Endodermal cell (in vitro differentiated cells): ENCODE results near the gene PHYH. TPM values are rescaled to one million over a fixed set of nuclear protein-coding genes. Genes with fewer than 3 reads are reported as not detected.

Experiments
- DNase-seq: peaks from one replicate; pipeline ENCODE4 v3.0.0-alpha.2; 2017
- H3K27ac ChIP-seq: 2 replicates; pipeline ENCODE4 v1.5.1; 2013; ENCODE audit warnings: mild to moderate bottlenecking, low read depth, low read length, moderate library complexity
- H3K27me3 ChIP-seq: 2 replicates; pipeline ENCODE4 v1.6.1; 2013; ENCODE audit warnings: mild to moderate bottlenecking, low read length, moderate library complexity; ENCODE audit not compliant: insufficient read depth, control insufficient read depth, poor library complexity, severe bottlenecking
- H3K36me3 ChIP-seq: 2 replicates; pipeline ENCODE4 v1.7.0; 2013; ENCODE audit warnings: mild to moderate bottlenecking, low read length, moderate library complexity; ENCODE audit not compliant: control insufficient read depth, insufficient read depth
- H3K4me1 ChIP-seq: one replicate; pipeline ENCODE4 v1.7.0; 2013; ENCODE audit warnings: low read length; ENCODE audit not compliant: control insufficient read depth, insufficient read depth
- H3K4me3 ChIP-seq: 2 replicates; pipeline ENCODE4 v1.5.1; 2013; ENCODE audit warnings: mild to moderate bottlenecking, low read length, moderate library complexity
- H3K9ac ChIP-seq: 2 replicates; pipeline ENCODE4 v1.6.1; 2013; ENCODE audit warnings: mild to moderate bottlenecking, low read length, moderate library complexity; ENCODE audit not compliant: poor library complexity, severe bottlenecking; ENCODE audit errors: extremely low read depth
- H3K9me3 ChIP-seq: 2 replicates; pipeline ENCODE4 v1.6.1; 2013; ENCODE audit warnings: mild to moderate bottlenecking, low read length, moderate library complexity; ENCODE audit not compliant: control insufficient read depth
- H3K27ac Mint-ChIP-seq: 2 replicates; pipeline ENCODE4 v1.8.0; 2020; ENCODE audit warnings: mixed read lengths
- H3K27me3 Mint-ChIP-seq: 2 replicates; pipeline ENCODE4 v1.8.0; 2021; ENCODE audit warnings: mild to moderate bottlenecking, mixed read lengths; ENCODE audit not compliant: insufficient read depth
- H3K36me3 Mint-ChIP-seq: 2 replicates; pipeline ENCODE4 v1.8.0; 2020; ENCODE audit warnings: low read depth, mixed read lengths
- H3K4me1 Mint-ChIP-seq: 2 replicates; pipeline ENCODE4 v1.8.0; 2020; ENCODE audit warnings: mixed read lengths
- H3K4me3 Mint-ChIP-seq: 2 replicates; pipeline ENCODE4 v1.8.0; 2020; ENCODE audit warnings: mild to moderate bottlenecking, moderate library complexity, mixed read lengths
- H3K9me3 Mint-ChIP-seq: 2 replicates; pipeline ENCODE4 v1.8.0; 2020; ENCODE audit warnings: mild to moderate bottlenecking, mixed read lengths
- WGBS, 2 experiments: methylation state at CpG; one replicate each; pipeline versions ENCODE4 v1.1.5 to v1.1.7; 2013; ENCODE audit warnings: missing lambda C conversion rate in 2 of 2, mixed read lengths in 1 of 2; ENCODE audit not compliant: insufficient coverage in 1 of 2, insufficient read length in 1 of 2; 5-methylcytosine and 5-hydroxymethylcytosine counted together
- total RNA-seq, 2 donors: library from RNA; stranded (reverse); fragmentation: NEBNext Ultra II Directional in 1 of 2; extraction: Animal tissue kit (Norgen Biotek cat#: 25700) in 1 of 2; gene quantifications; 2 replicates in 1 of 2; 3 replicates in 1 of 2; pipeline ENCODE4 v1.2.1, GENCODE V29; 2021
- TF ChIP-seq, protein P1 (sequence below): fragments of 200-600 bp; sonication (generic); conservative IDR thresholded peaks from 2 replicates; pipeline ENCODE4 v1.5.0; 2021; ENCODE audit warnings: antibody characterized with exemption, mild to moderate bottlenecking

PHYH gene
- total RNA-seq, 2 donors from 2014 or later = 17.2 to 37.9 TPM

DNA sequence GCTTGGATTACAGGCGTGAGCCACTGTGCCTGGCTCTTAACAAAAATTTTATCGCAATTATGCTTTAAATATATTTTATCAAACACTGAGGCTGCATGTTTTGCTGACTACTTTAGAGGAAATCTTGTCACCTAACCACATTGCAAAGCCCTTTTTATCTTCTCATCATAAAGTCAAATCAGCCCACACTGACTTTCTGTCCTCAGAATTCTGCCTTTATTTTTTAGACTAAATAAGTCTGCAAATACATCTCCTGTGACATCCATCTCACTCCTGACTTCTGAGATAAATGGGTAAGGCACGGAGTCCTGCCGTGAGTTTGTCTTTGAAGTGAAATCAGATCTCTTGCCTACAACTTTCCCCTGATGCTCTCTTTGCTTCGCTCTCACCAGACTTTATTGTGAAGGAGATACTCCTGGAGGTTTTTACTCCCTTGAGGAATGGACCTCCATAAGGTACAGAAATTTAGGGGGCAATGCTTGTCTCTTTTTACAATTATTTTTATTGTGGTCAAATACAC is 42.2 kb downstream of the PHYH start:
- no peaks in the 10 kb centered on the region for H3K36me3 Mint-ChIP-seq
- no peaks in the 10 kb centered on the region for H3K4me1 Mint-ChIP-seq
- Histone ChIP-seq H3K4me3 (no peak overlapping the region), H3K9me3 (no peaks in the 10 kb centered on the region), H3K4me1 (no peaks in the 10 kb centered on the region), H3K27me3 (no peaks in the 10 kb centered on the region), H3K27ac (no peak overlapping the region), H3K9ac (no peak overlapping the region), H3K36me3 (no peaks in the 10 kb centered on the region)
- TF ChIP-seq, protein P1, sequence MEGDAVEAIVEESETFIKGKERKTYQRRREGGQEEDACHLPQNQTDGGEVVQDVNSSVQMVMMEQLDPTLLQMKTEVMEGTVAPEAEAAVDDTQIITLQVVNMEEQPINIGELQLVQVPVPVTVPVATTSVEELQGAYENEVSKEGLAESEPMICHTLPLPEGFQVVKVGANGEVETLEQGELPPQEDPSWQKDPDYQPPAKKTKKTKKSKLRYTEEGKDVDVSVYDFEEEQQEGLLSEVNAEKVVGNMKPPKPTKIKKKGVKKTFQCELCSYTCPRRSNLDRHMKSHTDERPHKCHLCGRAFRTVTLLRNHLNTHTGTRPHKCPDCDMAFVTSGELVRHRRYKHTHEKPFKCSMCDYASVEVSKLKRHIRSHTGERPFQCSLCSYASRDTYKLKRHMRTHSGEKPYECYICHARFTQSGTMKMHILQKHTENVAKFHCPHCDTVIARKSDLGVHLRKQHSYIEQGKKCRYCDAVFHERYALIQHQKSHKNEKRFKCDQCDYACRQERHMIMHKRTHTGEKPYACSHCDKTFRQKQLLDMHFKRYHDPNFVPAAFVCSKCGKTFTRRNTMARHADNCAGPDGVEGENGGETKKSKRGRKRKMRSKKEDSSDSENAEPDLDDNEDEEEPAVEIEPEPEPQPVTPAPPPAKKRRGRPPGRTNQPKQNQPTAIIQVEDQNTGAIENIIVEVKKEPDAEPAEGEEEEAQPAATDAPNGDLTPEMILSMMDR = no peak
- 80 to 88% methylated on average over 3 to 5 of the region's 5 CpGs for WGBS, 2 experiments
- peaks cover 10% of the 10 kb centered on the region for H3K9me3 Mint-ChIP-seq
- no peak overlapping the region for H3K27ac Mint-ChIP-seq
- H3K4me3 Mint-ChIP-seq = no peak overlapping the region
- DNase-seq = no peak
- peaks cover 3% of the 10 kb centered on the region for H3K27me3 Mint-ChIP-seq

DNA sequence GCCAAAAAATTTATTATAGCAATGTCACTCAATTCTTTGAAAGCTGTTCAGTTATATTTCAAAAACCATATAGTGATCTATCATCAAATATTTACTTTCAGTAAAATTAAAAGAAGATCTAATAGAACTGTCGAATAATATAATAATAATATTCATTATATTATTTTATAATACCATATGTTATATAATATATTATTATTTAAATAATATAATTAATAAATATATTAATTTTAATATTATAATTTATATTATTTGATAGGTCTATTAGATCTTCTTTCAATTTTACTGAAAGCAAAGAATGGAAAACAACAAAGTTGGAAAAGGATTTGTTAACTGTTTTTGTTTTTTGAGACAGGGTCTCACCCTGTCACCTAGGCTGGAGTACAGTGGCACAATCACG is 43.2 kb downstream of the PHYH start:
- H3K4me3 Mint-ChIP-seq = no peak overlapping the region
- no peaks in the 10 kb centered on the region for H3K27me3 Mint-ChIP-seq
- Histone ChIP-seq H3K27me3 (no peaks in the 10 kb centered on the region), H3K36me3 (no peaks in the 10 kb centered on the region), H3K4me1 (no peaks in the 10 kb centered on the region), H3K27ac (no peak overlapping the region), H3K9me3 (no peaks in the 10 kb centered on the region), H3K9ac (no peak overlapping the region), H3K4me3 (no peak overlapping the region)
- no peak for DNase-seq
- 95 to 100% methylated on average over 1 of the region's 2 CpGs for WGBS, 2 experiments
- peaks cover 10% of the 10 kb centered on the region for H3K9me3 Mint-ChIP-seq
- TF ChIP-seq, protein P1 = no peak
- H3K4me1 Mint-ChIP-seq = no peaks in the 10 kb centered on the region
- H3K27ac Mint-ChIP-seq = no peak overlapping the region
- H3K36me3 Mint-ChIP-seq = no peaks in the 10 kb centered on the region

DNA sequence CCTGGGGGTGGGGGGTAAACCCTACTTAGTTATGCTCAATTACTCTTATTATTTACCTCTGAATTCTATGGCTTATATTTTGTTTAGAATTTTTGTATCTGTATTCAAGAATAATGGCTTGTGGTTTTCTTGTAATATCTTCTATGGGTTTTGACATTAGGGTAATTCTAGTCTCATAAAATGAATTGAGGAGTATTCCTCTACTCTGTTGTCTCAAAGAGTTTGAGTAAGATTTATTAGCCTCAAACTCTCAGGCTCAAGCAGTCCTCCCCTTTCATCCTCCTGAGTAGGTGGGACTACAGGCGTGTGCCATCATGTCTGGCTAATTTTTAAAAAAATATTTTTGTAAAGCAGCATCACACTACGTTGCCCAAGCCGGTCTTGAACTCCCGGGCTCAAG is 46.1 kb downstream of the PHYH start:
- Mint-ChIP-seq H3K4me1 (no peaks in the 10 kb centered on the region), H3K4me3 (no peak overlapping the region), H3K36me3 (no peaks in the 10 kb centered on the region), H3K27me3 (no peaks in the 10 kb centered on the region), H3K9me3 (peaks cover 2% of the 10 kb centered on the region), H3K27ac (no peak overlapping the region)
- no peak overlapping the region for H3K27ac ChIP-seq
- H3K9me3 ChIP-seq = no peaks in the 10 kb centered on the region
- DNase-seq = no peak
- H3K4me3 ChIP-seq = no peak overlapping the region
- no peaks in the 10 kb centered on the region for H3K27me3 ChIP-seq
- TF ChIP-seq, protein P1 = no peak
- 92% methylated on average over 4 of the region's 4 CpGs for WGBS, 2 experiments
- no peak overlapping the region for H3K9ac ChIP-seq
- H3K36me3 ChIP-seq = no peaks in the 10 kb centered on the region
- H3K4me1 ChIP-seq = no peaks in the 10 kb centered on the region
